Upper lobe of left lung (tissue), 6 donors: ENCODE results near the gene MAPK8IP3. TPM values are rescaled to one million over a fixed set of nuclear protein-coding genes. Genes with fewer than 3 reads are reported as not detected.

Experiments used
- ATAC-seq, 2 donors: fragments of 200-7000 bp; cut with Tn5 transposase; one replicate each; pipeline ENCODE4 v1.9.1; 2022; ENCODE audit warnings: mild to moderate bottlenecking in 2 of 2, moderate library complexity in 2 of 2; ENCODE audit not compliant: low FRiP score in 2 of 2
- DNase-seq, 2 donors: peaks; one replicate each; pipeline ENCODE4 v3.0.0-alpha.2; 2019 to 2020
- H3K27ac ChIP-seq, 4 donors: fragments of 200-600 bp; sonication (generic); one replicate each; pipeline ENCODE4 v1.5.1; 2016 to 2019
- H3K27me3 ChIP-seq, 4 donors: fragments of 200-600 bp; sonication (generic); one replicate each; pipeline ENCODE4 v1.5.1; 2017 to 2019
- H3K36me3 ChIP-seq, 4 donors: fragments of 200-600 bp; sonication (generic); one replicate each; pipeline ENCODE4 v1.5.1; 2016 to 2019
- H3K4me1 ChIP-seq, 4 donors: fragments of 200-600 bp; sonication (generic); one replicate each; pipeline ENCODE4 v1.5.1; 2018 to 2019
- H3K4me3 ChIP-seq, 4 donors: fragments of 200-600 bp; sonication (generic); one replicate each; pipeline ENCODE4 v1.5.1; 2017 to 2019; ENCODE audit warnings: mild to moderate bottlenecking in 2 of 4, moderate library complexity in 1 of 4
- H3K9me3 ChIP-seq, 4 donors: fragments of 200-600 bp; sonication (generic); one replicate each; pipeline ENCODE4 v1.5.1; 2018 to 2019
- EP300 ChIP-seq, 4 donors: sonication (generic); formaldehyde crosslinking; IDR thresholded peaks; one replicate each; pipeline ENCODE4 v1.5.1; 2017; ENCODE audit warnings: antibody characterized with exemption in 4 of 4, control low read depth in 2 of 4
- POLR2A ChIP-seq, 4 donors: fragments of 450-650 bp; IDR thresholded peaks; one replicate each; pipeline ENCODE4 v1.5.1; 2016 to 2017; ENCODE audit warnings: antibody characterized with exemption in 4 of 4, mild to moderate bottlenecking in 2 of 4
- POLR2AphosphoS5 ChIP-seq, 2 donors: sonication (generic); formaldehyde crosslinking; IDR thresholded peaks; one replicate each; pipeline ENCODE4 v1.5.1; 2017; ENCODE audit warnings: antibody characterized with exemption in 2 of 2
- WGBS, 2 donors: methylation state at CpG; one replicate each; pipeline ENCODE4 v1.1.5; 2017 to 2018; 5-methylcytosine and 5-hydroxymethylcytosine counted together
- total RNA-seq, 6 donors: library from RNA; depleted of rRNA in 4 of 6; stranded (reverse); fragments of >200 nt in 4 of 6; gene quantifications; one replicate each; pipeline versions ENCODE4 v1.1.0 to v1.2.1, GENCODE V29; 2016 to 2021
- TF ChIP-seq, protein P1 (sequence below), 6 experiments: fragments of 450-650 bp in 4 of 6; fragments of 200-600 bp in 2 of 6; sonication (generic) in 2 of 6; IDR thresholded peaks; one replicate each; pipeline ENCODE4 v1.5.1; 2016 to 2019; ENCODE audit warnings: antibody characterized with exemption in 6 of 6
- donor health status: DM: no; HTN: no; CAD: no; lungs with moderate emphysema.
- donor health status: DM: no; HTN: yes; CAD: no; lungs with severe emphysema.

The MAPK8IP3 gene
- total RNA-seq, 6 donors from 2014 or later: 46.4 to 505 (median 71.9) TPM

DNA sequence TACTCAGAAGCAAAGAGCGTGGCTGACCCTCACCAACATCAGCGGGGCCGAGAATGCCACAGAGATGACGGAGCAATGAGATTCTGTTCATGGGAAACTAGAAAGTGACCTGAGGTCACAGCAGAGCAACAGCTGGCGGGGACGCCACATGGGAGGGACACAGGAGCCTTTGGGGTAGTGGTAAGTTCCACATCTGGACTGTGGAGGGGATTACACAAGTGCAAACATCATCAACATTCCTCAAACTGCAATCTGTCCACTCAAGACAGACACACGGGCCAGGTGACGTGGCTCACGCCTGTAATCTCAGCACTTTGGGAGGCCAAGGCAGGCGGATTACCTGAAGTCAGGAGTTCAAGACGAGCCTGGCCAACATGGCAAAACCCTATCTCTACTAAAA is 109.5 kb downstream of the MAPK8IP3 start:
- no peak for TF ChIP-seq POLR2A (IDR thresholded peaks at IDR 0.05)
- no peak for TF ChIP-seq POLR2AphosphoS5 (IDR thresholded peaks at IDR 0.05)
- TF ChIP-seq EP300 (IDR thresholded peaks at IDR 0.05): no peak
- TF ChIP-seq, protein P1, sequence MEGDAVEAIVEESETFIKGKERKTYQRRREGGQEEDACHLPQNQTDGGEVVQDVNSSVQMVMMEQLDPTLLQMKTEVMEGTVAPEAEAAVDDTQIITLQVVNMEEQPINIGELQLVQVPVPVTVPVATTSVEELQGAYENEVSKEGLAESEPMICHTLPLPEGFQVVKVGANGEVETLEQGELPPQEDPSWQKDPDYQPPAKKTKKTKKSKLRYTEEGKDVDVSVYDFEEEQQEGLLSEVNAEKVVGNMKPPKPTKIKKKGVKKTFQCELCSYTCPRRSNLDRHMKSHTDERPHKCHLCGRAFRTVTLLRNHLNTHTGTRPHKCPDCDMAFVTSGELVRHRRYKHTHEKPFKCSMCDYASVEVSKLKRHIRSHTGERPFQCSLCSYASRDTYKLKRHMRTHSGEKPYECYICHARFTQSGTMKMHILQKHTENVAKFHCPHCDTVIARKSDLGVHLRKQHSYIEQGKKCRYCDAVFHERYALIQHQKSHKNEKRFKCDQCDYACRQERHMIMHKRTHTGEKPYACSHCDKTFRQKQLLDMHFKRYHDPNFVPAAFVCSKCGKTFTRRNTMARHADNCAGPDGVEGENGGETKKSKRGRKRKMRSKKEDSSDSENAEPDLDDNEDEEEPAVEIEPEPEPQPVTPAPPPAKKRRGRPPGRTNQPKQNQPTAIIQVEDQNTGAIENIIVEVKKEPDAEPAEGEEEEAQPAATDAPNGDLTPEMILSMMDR (IDR thresholded peaks at IDR 0.05): no peak
- no peaks in the 10 kb centered on the region for H3K9me3 ChIP-seq
- no peak for DNase-seq
- H3K27ac ChIP-seq: no peak overlapping the region
- no peak for ATAC-seq
- H3K4me3 ChIP-seq: no peak overlapping the region
- H3K4me1 ChIP-seq: peaks cover 3 to 8% (median 4%) of the 10 kb centered on the region in 4 donors
- H3K36me3 ChIP-seq: peaks cover 10 to 71% (median 55%) of the 10 kb centered on the region in 4 donors
- no peaks in the 10 kb centered on the region for H3K27me3 ChIP-seq
- 92 to 95% methylated on average over 11 of the region's 11 CpGs for WGBS, 2 donors

DNA sequence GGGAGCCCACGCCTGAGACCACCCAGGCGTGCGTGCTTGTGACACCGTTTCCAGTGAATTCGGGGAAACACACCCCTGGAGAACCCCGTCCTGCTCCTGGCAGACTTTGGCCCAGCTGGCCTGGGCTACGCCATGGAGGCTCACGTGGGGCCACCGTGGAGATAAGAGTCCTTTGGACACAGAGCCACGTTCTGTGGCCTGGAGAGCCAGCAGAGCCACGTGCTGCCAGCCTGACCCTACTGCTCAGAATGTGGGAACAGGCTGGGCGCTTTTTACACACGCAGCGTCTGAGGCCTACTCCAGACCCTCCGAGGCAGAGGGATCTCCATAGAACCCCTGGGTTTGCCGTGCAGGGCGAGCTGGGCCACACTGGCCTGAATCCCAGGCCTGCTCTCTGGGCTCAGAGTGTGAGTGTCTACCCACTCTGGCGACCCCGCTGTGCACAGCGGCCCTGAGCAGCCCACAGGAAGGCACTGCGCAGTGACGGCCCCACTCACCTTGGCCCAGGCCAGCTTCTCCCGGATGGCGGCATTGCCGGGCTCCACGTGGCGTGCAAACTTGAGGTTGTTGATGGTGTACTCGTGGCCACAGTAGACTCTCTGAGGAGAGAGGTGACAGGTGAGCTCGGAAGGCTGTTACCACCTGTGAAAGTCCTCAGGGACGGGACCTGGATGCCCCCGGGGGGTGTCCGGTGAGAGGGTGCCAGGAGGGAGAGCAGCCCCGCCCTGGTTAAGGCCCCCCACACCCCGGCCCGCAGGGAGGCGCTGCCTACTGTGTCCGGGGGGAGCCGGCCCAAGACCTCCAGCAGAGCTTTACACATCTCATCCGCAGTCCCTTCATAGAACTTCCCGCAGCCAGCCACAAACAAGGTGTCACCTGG is 110.6 kb downstream of the MAPK8IP3 start:
- WGBS, 2 donors: 91 to 97% methylated on average over 12 to 27 of the region's 40 CpGs

DNA sequence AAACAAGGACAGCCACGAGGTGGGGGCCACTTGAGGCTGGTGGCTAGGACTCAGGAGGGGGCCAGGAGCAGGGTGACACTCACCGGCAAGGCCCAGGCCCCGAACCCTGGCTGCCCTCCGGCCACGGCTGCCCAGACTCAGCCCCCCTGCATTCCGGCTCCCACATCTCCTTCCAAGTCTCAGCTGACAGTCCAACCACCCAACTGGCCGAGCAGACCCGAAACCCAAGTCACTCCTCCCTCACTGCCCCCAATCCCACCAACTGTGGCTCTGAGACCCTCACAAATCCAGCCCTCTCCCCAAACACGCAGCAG is 111.2 kb downstream of the MAPK8IP3 start:
- Histone ChIP-seq H3K27me3 (no peaks in the 10 kb centered on the region), H3K4me3 (no peak overlapping the region), H3K4me1 (peaks cover 3 to 8% (median 4%) of the 10 kb centered on the region in 4 donors), H3K36me3 (peaks cover 25 to 86% (median 65%) of the 10 kb centered on the region in 4 donors), H3K9me3 (no peaks in the 10 kb centered on the region), H3K27ac (no peak overlapping the region)
- TF ChIP-seq, protein P1 (IDR thresholded peaks at IDR 0.05): no peak
- TF ChIP-seq EP300 (IDR thresholded peaks at IDR 0.05): no peak
- TF ChIP-seq POLR2A (IDR thresholded peaks at IDR 0.05): no peak
- TF ChIP-seq POLR2AphosphoS5 (IDR thresholded peaks at IDR 0.05): no peak
- DNase-seq (peak in 1 of 2 donors; percentile 69), ATAC-seq (no peak)
- 94 to 100% methylated on average over 2 to 9 of the region's 9 CpGs for WGBS, 2 donors

More for the DNA sequence above, 110.6 kb downstream of the MAPK8IP3 start:
- Histone ChIP-seq H3K27me3 (no peaks in the 10 kb centered on the region), H3K9me3 (no peaks in the 10 kb centered on the region), H3K4me3 (no peak overlapping the region), H3K27ac (no peak overlapping the region), H3K36me3 (peaks cover 20 to 80% (median 60%) of the 10 kb centered on the region in 4 donors), H3K4me1 (peaks cover 3 to 8% (median 4%) of the 10 kb centered on the region in 4 donors)
- DNase-seq (peak in 1 of 2 donors; percentile 72), ATAC-seq (no peak)
- TF ChIP-seq POLR2AphosphoS5 (IDR thresholded peaks at IDR 0.05) (no peak), EP300 (IDR thresholded peaks at IDR 0.05) (no peak), POLR2A (IDR thresholded peaks at IDR 0.05) (no peak)
- TF ChIP-seq, protein P1 (IDR thresholded peaks at IDR 0.05): no peak

DNA sequence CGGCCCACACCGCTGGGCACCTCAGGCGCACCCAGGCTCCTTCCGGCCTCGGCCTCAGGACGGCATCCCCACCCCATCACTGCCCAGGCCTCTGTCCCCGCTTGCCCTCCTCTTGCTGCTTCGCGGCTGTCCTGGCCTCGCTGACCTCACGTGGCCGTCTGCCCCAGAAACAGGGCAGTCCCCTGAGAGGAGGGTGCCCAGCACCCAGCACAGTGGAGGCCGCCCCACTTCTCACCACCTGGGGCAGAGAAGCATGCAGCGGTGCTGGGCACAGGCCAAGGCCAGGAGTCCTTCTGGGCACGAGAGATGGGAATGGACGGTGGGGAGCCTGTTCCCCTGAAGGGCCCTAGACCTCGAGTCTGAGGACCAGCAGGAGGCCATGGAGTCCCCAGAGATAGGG is 111.7 kb downstream of the MAPK8IP3 start:
- Histone ChIP-seq H3K4me1 (peaks cover 0 to 5% (median 4%) of the 10 kb centered on the region in 4 donors), H3K27ac (no peak overlapping the region), H3K27me3 (no peaks in the 10 kb centered on the region), H3K4me3 (no peak overlapping the region), H3K9me3 (no peaks in the 10 kb centered on the region), H3K36me3 (peaks cover 25 to 91% (median 70%) of the 10 kb centered on the region in 4 donors)
- DNase-seq (peak in 1 of 2 donors; percentile 70), ATAC-seq (peak in 1 of 2 donors; percentile 14)
- TF ChIP-seq POLR2A (IDR thresholded peaks at IDR 0.05): no peak
- 87 to 94% methylated on average over 4 to 17 of the region's 17 CpGs for WGBS, 2 donors

DNA sequence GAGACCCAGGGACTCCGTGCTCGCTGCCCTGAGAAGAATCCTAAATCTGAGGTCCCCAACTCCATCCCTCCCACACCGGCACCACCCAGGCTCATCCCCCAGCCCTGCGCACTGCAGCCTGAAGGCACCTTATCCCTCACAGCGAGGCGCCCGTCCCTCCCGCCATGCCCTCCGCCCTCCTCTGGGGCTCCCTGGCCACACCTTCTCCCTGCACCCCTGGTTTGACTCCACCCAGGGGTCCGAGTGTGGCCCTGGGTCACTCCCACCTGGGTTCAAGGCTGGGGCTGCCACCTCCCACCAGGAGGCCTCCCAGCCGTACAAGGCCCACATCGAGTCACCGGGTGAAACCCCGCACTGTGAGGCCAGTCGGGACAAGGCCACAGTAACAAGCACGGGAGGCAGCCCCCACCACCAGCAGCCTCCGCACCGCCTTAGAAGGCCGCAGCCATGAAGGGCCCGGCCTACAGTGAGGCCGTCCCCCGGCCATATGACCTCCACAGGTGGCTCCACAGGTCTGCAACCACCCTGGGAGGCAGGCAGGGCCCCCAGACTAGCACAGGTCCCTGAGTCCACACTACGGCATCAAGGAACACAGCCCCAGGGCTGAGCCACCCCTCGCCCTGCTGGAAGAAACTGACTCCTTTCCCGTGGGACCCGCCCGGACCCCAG is 112.3 kb downstream of the MAPK8IP3 start:
- ATAC-seq (no peak), DNase-seq (peak in 1 of 2 donors; percentile 66)
- Histone ChIP-seq H3K9me3 (no peaks in the 10 kb centered on the region), H3K27me3 (no peaks in the 10 kb centered on the region), H3K36me3 (peaks cover 25 to 90% (median 72%) of the 10 kb centered on the region in 4 donors), H3K4me1 (no peaks in the 10 kb centered on the region), H3K27ac (no peak overlapping the region), H3K4me3 (no peak overlapping the region)
- no peak for TF ChIP-seq EP300 (IDR thresholded peaks at IDR 0.05)
- TF ChIP-seq POLR2AphosphoS5 (IDR thresholded peaks at IDR 0.05): no peak
- TF ChIP-seq, protein P1 (IDR thresholded peaks at IDR 0.05): no peak
- no peak for TF ChIP-seq POLR2A (IDR thresholded peaks at IDR 0.05)
- 96 to 97% methylated on average over 9 to 22 of the region's 27 CpGs for WGBS, 2 donors
